Kidney (tissue), 14 donors: ENCODE results near the gene ATXN10. TPM values are rescaled to one million over a fixed set of nuclear protein-coding genes. Genes with fewer than 3 reads are reported as not detected.

Experiments used
- DNase-seq, 5 donors: peaks; one replicate each; pipeline ENCODE4 v3.0.0-alpha.2; 2013 to 2020
- FAIRE-seq: peaks from 2 replicates; lab custom pipeline; 2012; peaks lifted over from hg19 to GRCh38; lab: Jason Lieb, UNC
- H3K27ac ChIP-seq, 2 donors: one replicate each; pipeline ENCODE4 v1.7.0; 2013; ENCODE audit warnings: low read depth in 2 of 2, low read length in 2 of 2, inconsistent platforms in 1 of 2
- H3K27me3 ChIP-seq: one replicate; pipeline ENCODE4 v1.7.1; 2013; ENCODE audit warnings: low read length, inconsistent platforms; ENCODE audit not compliant: control insufficient read depth, insufficient read depth
- H3K36me3 ChIP-seq, 3 donors: one replicate each; pipeline versions ENCODE4 v1.7.0 to v1.7.1; 2013; ENCODE audit warnings: low read length in 3 of 3, control low read depth in 1 of 3, inconsistent platforms in 1 of 3; ENCODE audit not compliant: insufficient read depth in 3 of 3, control insufficient read depth in 2 of 3
- H3K4me1 ChIP-seq, 3 donors: one replicate each; pipeline versions ENCODE4 v1.7.0 to v1.7.1; 2013; ENCODE audit warnings: low read length in 3 of 3, inconsistent platforms in 1 of 3, low read depth in 1 of 3; ENCODE audit not compliant: control insufficient read depth in 2 of 3, insufficient read depth in 2 of 3
- H3K4me3 ChIP-seq, 3 donors: one replicate each; pipeline versions ENCODE4 v1.7.0 to v1.8.1; 2013; ENCODE audit warnings: low read length in 3 of 3, control low read depth in 1 of 3, inconsistent platforms in 1 of 3
- H3K9ac ChIP-seq, 3 donors: one replicate each; pipeline versions ENCODE4 v1.7.0 to v1.7.1; 2013; ENCODE audit warnings: low read length in 3 of 3, control low read depth in 1 of 3, inconsistent platforms in 1 of 3
- H3K9me3 ChIP-seq, 3 donors: one replicate each; pipeline versions ENCODE4 v1.7.0 to v1.7.1; 2013; ENCODE audit warnings: low read length in 3 of 3, control low read depth in 1 of 3, inconsistent platforms in 1 of 3; ENCODE audit not compliant: control insufficient read depth in 2 of 3, insufficient read depth in 1 of 3
- intact Hi-C: fragments of 100-400 bp; cut with DNase I; formaldehyde crosslinking; loops from one replicate; pipeline ENCODE4 v1.11.1; 2022
- polyA plus RNA-seq: library from polyadenylated mRNA; stranded (reverse); fragments of 350-450 nt; fragmentation: Illumina TruSeq; extraction: RNeasy Lipid Tissue Mini Kit (QIAGEN cat#74804); gene quantifications from one replicate; pipeline ENCODE4 v1.2.3, GENCODE V29; 2014; ENCODE audit warnings: low read depth, low replicate concordance; ENCODE audit not compliant: insufficient read depth
- total RNA-seq: library from RNA; stranded (reverse); fragmentation: NEBNext Ultra II Directional; extraction: Animal tissue kit (Norgen Biotek cat#: 25700); gene quantifications from one replicate; pipeline ENCODE4 v1.2.1, GENCODE V29; 2021
- TF ChIP-seq, protein P1 (sequence below): IDR thresholded peaks from 3 replicates; pipeline ENCODE4 v1.5.1; 2012; ENCODE audit warnings: mild to moderate bottlenecking, moderate library complexity, borderline replicate concordance; ENCODE audit not compliant: insufficient read depth; ENCODE audit errors: extremely low read depth
- donor health status: control.
- donor health status: control.
- donor health status: control.
- donor health status: control.
- donor health status: control.
- donor health status: DM: yes; HTN: yes; CAD: no.
- donor health status: Normal renal cell carcinoma (clear cell type).

ATXN10 gene
- total and polyA plus RNA-seq, 2 donors from 2014 or later: 121 to 142 TPM

GRCh38 chr22:45802054-45802453 is 130.4 kb downstream of the ATXN10 start:
- intact Hi-C loops: no loop called here
- TF ChIP-seq, protein P1, sequence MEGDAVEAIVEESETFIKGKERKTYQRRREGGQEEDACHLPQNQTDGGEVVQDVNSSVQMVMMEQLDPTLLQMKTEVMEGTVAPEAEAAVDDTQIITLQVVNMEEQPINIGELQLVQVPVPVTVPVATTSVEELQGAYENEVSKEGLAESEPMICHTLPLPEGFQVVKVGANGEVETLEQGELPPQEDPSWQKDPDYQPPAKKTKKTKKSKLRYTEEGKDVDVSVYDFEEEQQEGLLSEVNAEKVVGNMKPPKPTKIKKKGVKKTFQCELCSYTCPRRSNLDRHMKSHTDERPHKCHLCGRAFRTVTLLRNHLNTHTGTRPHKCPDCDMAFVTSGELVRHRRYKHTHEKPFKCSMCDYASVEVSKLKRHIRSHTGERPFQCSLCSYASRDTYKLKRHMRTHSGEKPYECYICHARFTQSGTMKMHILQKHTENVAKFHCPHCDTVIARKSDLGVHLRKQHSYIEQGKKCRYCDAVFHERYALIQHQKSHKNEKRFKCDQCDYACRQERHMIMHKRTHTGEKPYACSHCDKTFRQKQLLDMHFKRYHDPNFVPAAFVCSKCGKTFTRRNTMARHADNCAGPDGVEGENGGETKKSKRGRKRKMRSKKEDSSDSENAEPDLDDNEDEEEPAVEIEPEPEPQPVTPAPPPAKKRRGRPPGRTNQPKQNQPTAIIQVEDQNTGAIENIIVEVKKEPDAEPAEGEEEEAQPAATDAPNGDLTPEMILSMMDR: no peak
- H3K9me3 ChIP-seq: peaks cover 0 to 2% (median under 1%) of the 10 kb centered on the region in 3 donors
- no peak overlapping the region for H3K27ac ChIP-seq
- no peak for DNase-seq
- H3K9ac ChIP-seq: no peak overlapping the region
- H3K27me3 ChIP-seq: no peaks in the 10 kb centered on the region
- H3K4me3 ChIP-seq: no peak overlapping the region
- H3K4me1 ChIP-seq: no peaks in the 10 kb centered on the region
- H3K36me3 ChIP-seq: no peaks in the 10 kb centered on the region
- FAIRE-seq: no peak

- DNase-seq (no peak), FAIRE-seq (no peak)
- intact Hi-C loops: no loop called here
- no peak overlapping the region for H3K9ac ChIP-seq
- no peaks in the 10 kb centered on the region for H3K27me3 ChIP-seq
- H3K9me3 ChIP-seq: no peaks in the 10 kb centered on the region
- no peak overlapping the region for H3K27ac ChIP-seq
- TF ChIP-seq, protein P1: no peak
- peaks cover 0 to 7% (median 5%) of the 10 kb centered on the region in 3 donors for H3K36me3 ChIP-seq
- H3K4me3 ChIP-seq: no peak overlapping the region
- H3K4me1 ChIP-seq: no peaks in the 10 kb centered on the region
Measured at GRCh38 chr22:45804319-45804985, 132.8 kb downstream of the ATXN10 start.

DNA sequence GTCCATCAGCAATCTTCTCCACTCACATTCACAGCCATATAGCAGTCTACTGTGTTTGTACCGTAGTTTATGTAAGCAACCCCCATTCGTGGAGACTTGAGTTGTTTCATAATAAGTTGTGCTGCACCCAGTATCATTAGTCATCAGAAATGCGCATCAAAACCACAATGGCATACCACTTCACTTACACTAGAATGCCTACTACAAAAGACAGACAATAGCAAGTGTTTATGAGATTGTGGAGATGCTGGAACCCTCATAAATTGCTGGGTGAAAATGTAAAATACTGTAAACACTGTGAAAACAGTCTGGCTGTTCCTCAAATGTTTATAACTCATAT is 133.3 kb downstream of the ATXN10 start:
- H3K27ac ChIP-seq: no peak overlapping the region
- no peaks in the 10 kb centered on the region for H3K27me3 ChIP-seq
- no peak for DNase-seq
- intact Hi-C loops: no loop called here
- H3K9me3 ChIP-seq: no peaks in the 10 kb centered on the region
- no peak overlapping the region for H3K4me3 ChIP-seq
- TF ChIP-seq, protein P1: no peak
- no peak for FAIRE-seq
- no peak overlapping the region for H3K9ac ChIP-seq
- peaks cover 0 to 7% (median 6%) of the 10 kb centered on the region in 3 donors for H3K36me3 ChIP-seq
- no peaks in the 10 kb centered on the region for H3K4me1 ChIP-seq
